GM12865 (cell line): ENCODE data around the gene PPP6R3.

ENCODE experiments used
- DNase-seq: peaks from one replicate; pipeline ENCODE4 v3.0.0; 2010; ENCODE audit warnings: low read depth
- H3K4me3 ChIP-seq: 2 replicates; pipeline ENCODE4 v1.5.1; 2011; ENCODE audit warnings: mild to moderate bottlenecking, low read depth, low read length, control low read depth
- TF ChIP-seq, protein P1 (sequence below): IDR thresholded peaks from 2 replicates; pipeline ENCODE4 v1.5.1; 2011; ENCODE audit warnings: low read length, control low read depth, low read depth, inconsistent platforms; ENCODE audit not compliant: insufficient read depth; ENCODE audit errors: missing control alignments

Gene PPP6R3

DNA sequence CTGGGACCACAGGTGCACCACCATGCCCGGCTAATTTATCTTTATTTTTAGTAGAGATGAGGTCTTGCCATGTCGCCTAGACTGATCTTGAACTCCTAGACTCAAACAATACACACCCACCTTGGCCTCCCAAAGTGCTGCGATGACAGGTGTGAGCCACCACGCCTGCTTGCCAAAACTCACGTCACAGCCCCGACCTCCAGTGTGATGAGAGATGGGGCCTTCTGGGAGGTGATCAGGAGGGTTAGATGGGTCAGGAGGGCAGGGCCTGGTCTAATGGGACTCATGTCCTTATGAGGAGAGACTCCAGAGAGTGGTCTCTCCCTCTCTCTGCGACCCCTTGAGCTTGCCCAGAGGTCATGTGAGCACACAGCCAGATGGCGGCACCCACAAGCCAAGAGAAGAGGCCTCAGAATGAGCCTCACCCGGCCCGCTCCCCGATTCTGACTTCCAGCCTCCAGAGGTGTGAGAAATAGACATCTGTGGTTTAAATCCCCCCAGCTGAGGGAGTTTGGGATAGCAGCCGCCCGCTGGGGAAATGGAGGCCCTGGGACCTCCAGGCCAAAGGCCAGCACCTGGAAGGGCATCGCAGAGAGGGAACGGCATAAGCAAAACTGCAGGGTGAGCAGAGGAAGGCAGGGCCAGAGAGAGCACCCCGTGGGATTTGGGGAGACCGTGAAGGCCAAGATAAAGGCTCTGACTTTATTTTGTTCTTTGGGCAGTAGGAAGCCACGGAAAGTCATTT lies 199.7 kb downstream of the PPP6R3 start:
- TF ChIP-seq, protein P1, sequence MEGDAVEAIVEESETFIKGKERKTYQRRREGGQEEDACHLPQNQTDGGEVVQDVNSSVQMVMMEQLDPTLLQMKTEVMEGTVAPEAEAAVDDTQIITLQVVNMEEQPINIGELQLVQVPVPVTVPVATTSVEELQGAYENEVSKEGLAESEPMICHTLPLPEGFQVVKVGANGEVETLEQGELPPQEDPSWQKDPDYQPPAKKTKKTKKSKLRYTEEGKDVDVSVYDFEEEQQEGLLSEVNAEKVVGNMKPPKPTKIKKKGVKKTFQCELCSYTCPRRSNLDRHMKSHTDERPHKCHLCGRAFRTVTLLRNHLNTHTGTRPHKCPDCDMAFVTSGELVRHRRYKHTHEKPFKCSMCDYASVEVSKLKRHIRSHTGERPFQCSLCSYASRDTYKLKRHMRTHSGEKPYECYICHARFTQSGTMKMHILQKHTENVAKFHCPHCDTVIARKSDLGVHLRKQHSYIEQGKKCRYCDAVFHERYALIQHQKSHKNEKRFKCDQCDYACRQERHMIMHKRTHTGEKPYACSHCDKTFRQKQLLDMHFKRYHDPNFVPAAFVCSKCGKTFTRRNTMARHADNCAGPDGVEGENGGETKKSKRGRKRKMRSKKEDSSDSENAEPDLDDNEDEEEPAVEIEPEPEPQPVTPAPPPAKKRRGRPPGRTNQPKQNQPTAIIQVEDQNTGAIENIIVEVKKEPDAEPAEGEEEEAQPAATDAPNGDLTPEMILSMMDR: no peak
- DNase-seq: no peak
- H3K4me3 ChIP-seq: no peak overlapping the region

DNA sequence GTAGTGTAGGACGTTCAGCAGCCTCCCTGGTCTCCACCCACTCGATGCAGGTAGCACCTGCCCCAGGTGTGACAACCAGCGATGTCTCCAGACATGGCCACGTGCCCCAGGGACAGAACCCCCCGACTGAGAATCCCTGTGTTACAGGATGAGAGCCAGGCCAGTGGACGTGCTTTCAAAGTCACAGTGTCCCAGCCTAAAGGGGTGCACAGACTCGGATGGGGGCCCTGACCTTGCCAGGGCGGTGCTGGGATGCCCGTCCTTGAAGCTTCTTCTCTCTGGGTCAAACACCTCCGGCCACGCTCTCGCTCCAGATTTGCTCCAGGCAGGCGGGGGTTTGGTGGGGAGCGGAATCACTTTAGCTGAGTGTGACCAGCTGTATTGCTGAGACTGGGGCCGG lies 200.5 kb downstream of the PPP6R3 start:
- TF ChIP-seq, protein P1: no peak
- DNase-seq: no peak
- no peak overlapping the region for H3K4me3 ChIP-seq

DNA sequence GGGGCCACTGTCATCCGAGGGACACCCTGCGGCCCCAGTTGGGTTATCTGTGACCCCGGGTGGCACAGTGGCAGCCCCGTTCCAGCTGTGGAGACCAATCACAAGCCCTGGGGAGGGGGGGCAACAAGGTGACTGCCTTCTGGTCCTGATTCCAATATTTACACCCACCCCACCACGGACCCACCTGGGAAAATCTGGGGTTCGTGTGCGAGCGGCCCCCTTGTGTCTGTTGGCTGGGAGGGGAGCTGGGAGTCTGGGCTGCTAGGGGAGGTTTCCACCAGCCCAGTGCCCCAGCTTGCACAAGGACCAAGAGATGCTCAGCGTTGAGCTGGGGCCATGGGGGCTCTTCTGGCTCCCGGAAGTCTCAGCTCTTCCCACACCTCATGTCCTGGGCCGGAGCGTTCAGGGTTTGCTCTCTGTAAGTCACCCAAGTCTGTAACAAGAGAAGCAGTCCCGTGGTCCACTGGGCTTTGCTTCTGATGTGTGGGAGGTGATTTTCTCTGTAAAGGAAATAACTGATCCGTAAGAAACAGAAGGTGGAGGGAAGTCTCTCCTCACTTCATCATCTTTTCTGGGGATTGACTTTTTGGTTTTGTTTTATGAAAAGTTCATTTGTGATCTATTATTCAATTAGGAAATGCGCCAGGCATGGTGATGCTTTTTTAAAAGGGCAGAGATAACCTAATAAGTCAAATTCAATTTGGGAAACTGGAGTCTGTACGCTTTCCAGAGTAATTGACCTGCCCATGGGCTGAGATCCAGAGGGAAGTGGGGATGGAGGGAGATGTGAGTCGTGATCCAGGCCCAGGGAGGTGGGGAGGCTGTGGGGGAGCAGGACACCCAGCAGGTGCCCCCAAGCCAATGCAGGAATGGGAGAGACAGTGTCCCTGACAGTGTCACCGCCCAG lies 201.4 kb downstream of the PPP6R3 start:
- TF ChIP-seq, protein P1: no peak
- DNase-seq: no peak
- no peak overlapping the region for H3K4me3 ChIP-seq

DNA sequence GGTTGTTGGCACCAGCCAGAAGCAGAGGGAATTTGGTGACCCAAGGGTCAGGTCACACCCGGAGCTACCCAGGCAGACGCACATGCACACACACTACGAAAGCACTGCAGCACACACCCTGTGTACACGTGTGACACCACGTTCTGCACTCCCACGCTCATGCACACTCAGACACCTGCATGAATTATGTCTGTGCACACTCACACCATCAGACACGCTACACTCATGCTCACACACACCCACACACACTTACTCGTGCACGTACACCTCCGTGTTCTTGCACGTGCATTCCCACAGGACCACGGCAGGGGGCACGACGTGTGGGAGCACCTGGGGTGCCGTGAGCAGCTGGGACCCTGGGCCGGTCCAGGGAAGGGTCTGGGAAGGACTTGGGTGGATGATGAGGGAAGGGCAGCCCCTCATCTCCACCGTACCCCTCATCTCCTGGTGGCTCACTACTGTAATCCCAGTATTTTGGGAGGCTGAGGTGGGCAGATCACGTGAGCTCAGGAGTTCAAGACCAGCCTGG lies 203.0 kb downstream of the PPP6R3 start:
- H3K4me3 ChIP-seq: no peak overlapping the region
- DNase-seq: no peak
- TF ChIP-seq, protein P1: no peak

DNA sequence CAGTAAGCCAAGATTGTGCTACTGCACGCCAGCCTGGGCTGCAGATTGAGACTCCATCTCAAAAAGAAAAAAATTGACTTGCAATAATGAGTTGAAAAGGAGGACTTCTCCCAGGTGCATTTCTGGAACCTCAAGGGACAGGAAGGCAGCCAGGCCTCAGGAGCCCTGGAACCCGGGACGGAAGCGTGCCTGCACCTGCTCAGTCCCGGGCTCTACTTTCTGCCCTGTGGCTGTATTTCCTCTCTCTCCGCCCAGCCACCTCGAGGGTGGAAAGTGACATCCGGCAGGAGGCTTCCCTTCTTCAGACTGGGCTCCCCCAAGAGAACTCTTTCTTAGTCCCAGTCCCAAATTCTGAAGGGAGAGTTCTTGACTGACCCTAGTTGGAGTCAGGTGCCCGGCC lies 203.6 kb downstream of the PPP6R3 start:
- no peak for DNase-seq
- TF ChIP-seq, protein P1: no peak
- no peak overlapping the region for H3K4me3 ChIP-seq

DNA sequence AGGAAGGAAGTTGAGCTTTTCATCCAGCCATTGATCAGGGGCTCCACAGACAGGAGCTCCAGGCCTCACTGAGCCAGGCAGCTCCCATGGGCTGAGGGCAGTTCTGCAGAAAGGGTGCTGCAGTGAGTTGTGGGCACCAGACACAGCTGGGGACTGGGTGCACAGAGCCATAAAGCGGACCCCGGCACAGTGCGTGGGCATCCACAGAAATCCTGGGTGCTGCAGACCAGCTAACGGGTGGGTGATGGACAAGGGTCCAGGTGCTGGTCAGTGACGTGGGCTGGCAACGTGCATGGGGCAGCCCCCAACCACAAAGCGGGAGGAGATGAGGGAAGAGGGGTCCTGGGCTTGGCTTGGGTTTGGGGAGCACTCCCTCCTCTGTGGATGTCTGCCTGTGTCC lies 204.4 kb downstream of the PPP6R3 start:
- no peak for DNase-seq
- no peak overlapping the region for H3K4me3 ChIP-seq
- TF ChIP-seq, protein P1: no peak
